ENCODE results near the gene ATP6V1G2.

ATP6V1G2 gene

GRCh38 chr6:31577579-31577966, 31.2 kb upstream of the ATP6V1G2 start:
- intact Hi-C loops (cut with DNase I), result no loop called here
- DNase-seq, result no peak

GRCh38 chr6:31576897-31577578, 30.6 kb upstream of the ATP6V1G2 start:
- no peak for DNase-seq
- intact Hi-C loops (cut with DNase I), result no loop called here

GRCh38 chr6:31575952-31576685, 29.7 kb upstream of the ATP6V1G2 start:
- DNase-seq, result no peak
- intact Hi-C loops (cut with DNase I), result no loop called here

GRCh38 chr6:31575335-31575901, 29.0 kb upstream of the ATP6V1G2 start, which contains the start of gene TNF:
Gene TNF, plus strand, starts transcription at chr6:31575565. Its CDS starts 177 bp downstream, at chr6:31575742.
- DNase-seq, result peak in 30 of 42 donors; percentile 12 to 67 (median 38)
- intact Hi-C loops (cut with DNase I), result no loop called here

- no peak for DNase-seq
- intact Hi-C loops (cut with DNase I), result no loop called here
These were observed 28.0 kb upstream of the ATP6V1G2 start for GRCh38 chr6:31574106-31575061.

- no peak for DNase-seq
- intact Hi-C loops (cut with DNase I), result no loop called here
These were observed 27.1 kb upstream of the ATP6V1G2 start for GRCh38 chr6:31573239-31574105.

GRCh38 chr6:31572041-31572911, 25.9 kb upstream of the ATP6V1G2 start, which contains the start of gene LTA:
Gene LTA, plus strand, starts transcription at chr6:31572289. Its CDS starts 454 bp downstream, at chr6:31572743.
- intact Hi-C loops (cut with DNase I), result no loop called here
- no peak for DNase-seq

- DNase-seq, result no peak
- intact Hi-C loops (cut with DNase I), result no loop called here
These were observed 23.6 kb upstream of the ATP6V1G2 start for GRCh38 chr6:31569861-31570536.

- intact Hi-C loops (cut with DNase I), result no loop called here
These were observed 22.1 kb upstream of the ATP6V1G2 start for GRCh38 chr6:31568537-31568961.

GRCh38 chr6:31567531-31568370, 21.3 kb upstream of the ATP6V1G2 start:
- intact Hi-C loops (cut with DNase I), result no loop called here
- no peak for DNase-seq

More at GRCh38 chr6:31568537-31568961, 22.1 kb upstream of the ATP6V1G2 start:
- no peak for DNase-seq

GRCh38 chr6:31560697-31561058, 14.3 kb upstream of the ATP6V1G2 start:
- intact Hi-C loops (cut with DNase I), result no loop called here
- DNase-seq, result no peak

- DNase-seq, result peak in 22 of 42 donors; percentile 24 to 68 (median 46)
- intact Hi-C loops (cut with DNase I), result no loop called here
These were observed 13.7 kb upstream of the ATP6V1G2 start for GRCh38 chr6:31559958-31560696.

- DNase-seq, result no peak
- intact Hi-C loops (cut with DNase I), result no loop called here
These were observed 13.2 kb upstream of the ATP6V1G2 start for GRCh38 chr6:31559606-31559957.

GRCh38 chr6:31558631-31559500, 12.5 kb upstream of the ATP6V1G2 start:
- intact Hi-C loops (cut with DNase I), result no loop called here
- DNase-seq, result peak; percentile 26 to 88 (median 65)

All from head of caudate nucleus (tissue), 42 donors.